ENCODE results near the gene IQCB1.
"Not testable (repeated sequence)": the region's sequence is repeated elsewhere in the genome, so short reads cannot be mapped to it uniquely, and the experiment has no call there.

Gene IQCB1
- total RNA-seq: 39.6 reads per million, percentile 63 among the genes with 10 or more reads in this experiment

- DNase-seq: peak; percentile 91
Observed at GRCh38 chr3:121834671-121835464, at the start of gene IQCB1, which contains the start of gene EAF2. TSS of gene IQCB1 (minus strand) at chr3:121835060. CDS start at chr3:121828960, 6,100 bp downstream. TSS of gene EAF2 (plus strand) at chr3:121835209. CDS start at chr3:121835286, 77 bp downstream.

DNA sequence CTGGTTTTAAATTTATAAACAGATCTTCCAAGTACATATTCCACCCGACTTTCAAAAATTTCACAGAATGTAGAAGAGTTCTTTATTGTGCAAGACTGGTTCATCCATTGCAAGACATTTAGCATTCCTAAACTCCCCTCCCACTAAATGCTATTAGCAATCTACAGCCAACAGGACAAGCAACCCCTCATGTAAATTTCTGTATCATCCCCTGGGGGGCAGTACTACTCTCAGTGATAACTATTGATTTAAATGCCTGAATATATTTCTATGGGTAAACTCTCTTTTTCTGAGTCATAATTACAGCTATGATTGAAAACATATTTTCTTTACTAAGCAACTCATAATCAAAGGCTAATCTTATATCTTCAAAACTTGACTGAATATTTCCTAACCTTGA, 48.6 kb upstream of the IQCB1 start:
- no peak for DNase-seq

DNA sequence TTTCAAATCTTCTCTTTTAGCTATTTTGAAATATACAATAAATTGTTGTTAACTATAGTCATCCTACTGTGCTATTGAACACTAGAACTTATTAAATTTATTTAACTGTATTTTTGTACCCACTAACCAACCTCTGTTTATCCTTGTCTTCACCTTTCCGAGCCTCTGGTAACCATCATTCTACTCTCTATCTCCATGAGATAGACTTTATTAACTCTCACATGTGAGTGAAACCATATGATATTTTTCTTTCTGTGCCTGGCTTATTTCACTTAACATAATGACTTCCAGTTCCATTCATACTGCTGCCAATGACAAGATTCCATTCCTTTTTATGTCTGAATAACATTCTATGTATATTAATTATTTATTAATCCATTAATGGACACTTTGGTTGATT, 43.6 kb upstream of the IQCB1 start:
- no peak for DNase-seq

- no peak for DNase-seq
Observed at GRCh38 chr3:121871430-121871829, 36.6 kb upstream of the IQCB1 start.

- DNase-seq: no peak
Observed at GRCh38 chr3:121870717-121871116, 35.9 kb upstream of the IQCB1 start.

GRCh38 chr3:121869736-121870135, 34.9 kb upstream of the IQCB1 start:
- DNase-seq: no peak

GRCh38 chr3:121863801-121864200, 28.9 kb upstream of the IQCB1 start:
- no peak for DNase-seq

DNA sequence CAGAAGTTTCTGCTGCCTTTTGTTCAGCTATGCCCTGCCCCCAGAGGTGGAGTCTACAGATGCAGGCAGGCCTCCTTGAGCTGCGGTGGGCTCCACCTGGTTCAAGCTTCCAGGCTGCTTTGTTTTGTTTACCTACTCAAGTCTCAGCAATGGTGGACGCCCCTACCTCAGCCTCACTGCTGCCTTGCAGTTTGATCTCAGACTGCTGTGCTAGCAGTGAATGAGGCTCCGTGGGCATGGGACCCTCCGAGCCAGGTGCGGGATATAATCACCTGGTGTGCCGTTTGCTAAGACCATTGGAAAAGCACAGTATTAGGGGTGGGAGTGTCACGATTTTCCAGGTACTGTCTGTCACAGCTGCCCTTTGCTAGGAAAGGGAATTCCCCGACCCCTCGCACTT, 28.4 kb upstream of the IQCB1 start:
- not testable (repeated sequence) for DNase-seq

GRCh38 chr3:121857778-121858177, 22.9 kb upstream of the IQCB1 start:
- not testable (repeated sequence) for DNase-seq

- no peak for DNase-seq
Observed at GRCh38 chr3:121855555-121855954, 20.7 kb upstream of the IQCB1 start.

- DNase-seq: no peak
Observed at GRCh38 chr3:121852256-121852655, 17.4 kb upstream of the IQCB1 start.

- DNase-seq: no peak
Observed at GRCh38 chr3:121844892-121845291, 10.0 kb upstream of the IQCB1 start.

- DNase-seq: no peak
Observed at GRCh38 chr3:121839962-121840361, 5.1 kb upstream of the IQCB1 start.

- DNase-seq: no peak
Observed at GRCh38 chr3:121836481-121836880, 1.6 kb upstream of the IQCB1 start.

DNA sequence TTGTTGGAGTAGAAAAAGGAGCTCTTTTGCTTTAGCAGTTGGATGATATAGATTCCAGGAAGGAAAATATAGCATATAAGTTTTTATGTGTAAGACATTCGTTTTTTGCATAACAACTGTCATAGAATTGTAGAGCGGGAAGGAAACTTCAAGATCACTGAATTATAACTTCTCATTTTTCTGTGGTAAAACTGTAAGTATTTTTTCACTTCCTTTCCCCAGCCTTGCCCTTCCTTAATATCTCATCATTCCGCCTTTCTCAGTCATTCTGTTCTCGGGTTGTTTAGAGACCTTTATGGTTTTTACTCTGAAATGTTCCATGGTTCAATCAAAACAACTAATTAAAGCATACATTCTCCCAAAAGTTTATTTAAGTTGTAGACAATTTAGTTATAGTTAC, 1.2 kb upstream of the IQCB1 start:
- no peak for DNase-seq

- DNase-seq: no peak
Observed at GRCh38 chr3:121835465-121835801, 573 bp upstream of the IQCB1 start.

- no peak for DNase-seq
Observed at GRCh38 chr3:121834157-121834670, 646 bp downstream of the IQCB1 start.

DNA sequence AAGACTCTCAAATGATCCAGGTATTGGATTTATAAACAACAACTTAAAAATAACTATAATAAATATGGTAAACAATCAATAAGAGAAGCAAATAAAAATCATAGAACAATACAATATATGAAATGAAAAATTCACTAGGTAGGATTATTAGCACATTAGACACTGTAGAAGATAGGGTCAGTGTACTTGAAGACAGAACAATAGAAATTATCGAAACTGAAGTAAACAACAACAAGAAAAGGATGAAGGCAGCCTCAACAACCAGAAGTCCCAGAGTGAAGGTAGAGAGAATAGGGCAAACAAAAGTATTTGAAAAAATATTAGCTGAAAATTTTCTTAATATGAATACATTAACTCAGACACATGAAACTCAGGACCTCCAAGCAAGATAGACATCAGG, 11.9 kb downstream of the IQCB1 start:
- no peak for DNase-seq

DNA sequence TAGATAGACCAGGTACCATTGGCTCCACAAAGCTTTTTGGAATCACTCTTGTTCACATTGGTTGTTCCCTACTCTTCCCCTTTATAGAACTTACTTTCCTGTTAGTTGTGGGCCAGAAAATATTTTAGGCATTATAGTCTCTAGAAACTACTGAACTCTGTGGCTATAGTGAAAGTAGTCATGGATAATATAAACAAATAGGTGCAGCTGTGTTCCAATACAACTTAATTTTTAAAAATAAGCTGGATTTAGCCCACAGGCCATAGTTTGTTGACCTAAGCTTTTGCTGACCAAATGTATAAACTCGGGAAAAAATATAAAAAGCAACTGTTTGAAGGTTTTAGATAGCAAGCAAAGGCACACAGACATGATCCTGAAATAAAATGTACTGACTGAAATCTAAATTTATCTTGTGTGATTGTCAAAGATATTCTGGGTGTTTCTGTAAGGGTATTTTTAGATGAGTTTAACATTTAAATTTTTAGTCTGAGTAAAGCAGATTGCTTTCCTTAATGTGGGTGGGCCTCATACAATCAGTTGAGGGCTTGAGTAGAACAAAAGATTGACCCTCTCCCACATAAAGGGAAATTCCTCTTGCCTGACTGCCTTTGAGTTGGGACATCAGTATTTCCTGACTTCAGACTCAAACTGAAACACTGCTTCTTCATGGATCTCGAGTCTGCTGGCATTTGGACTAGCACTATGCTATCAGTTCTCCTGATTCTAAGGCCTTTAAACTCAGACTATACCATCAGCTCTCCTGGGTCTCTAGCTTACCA, 13.2 kb downstream of the IQCB1 start:
- DNase-seq: no peak

GRCh38 chr3:121819236-121819635, 15.6 kb downstream of the IQCB1 start:
- no peak for DNase-seq

- no peak for DNase-seq
Observed at GRCh38 chr3:121818578-121818977, 16.3 kb downstream of the IQCB1 start.

DNA sequence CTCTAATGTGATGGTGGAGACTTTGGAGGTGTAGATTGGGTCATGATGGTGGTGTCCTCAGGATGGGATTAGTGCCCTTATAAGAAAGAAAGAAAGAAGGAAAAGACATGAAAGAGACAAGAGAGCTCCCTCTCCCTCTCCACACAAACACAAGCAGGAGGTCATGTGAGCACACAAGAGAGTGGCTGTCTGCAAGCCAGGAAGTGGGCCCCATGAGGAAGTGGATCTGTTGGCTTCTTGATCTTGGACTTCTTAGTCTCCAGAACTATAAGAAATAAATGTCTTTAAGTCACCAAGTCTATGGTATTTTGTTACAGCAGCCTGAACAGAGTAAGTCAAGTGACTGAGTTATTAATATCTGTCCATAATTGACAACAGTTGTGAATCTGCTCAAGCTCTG, 17.1 kb downstream of the IQCB1 start:
- no peak for DNase-seq

DNA sequence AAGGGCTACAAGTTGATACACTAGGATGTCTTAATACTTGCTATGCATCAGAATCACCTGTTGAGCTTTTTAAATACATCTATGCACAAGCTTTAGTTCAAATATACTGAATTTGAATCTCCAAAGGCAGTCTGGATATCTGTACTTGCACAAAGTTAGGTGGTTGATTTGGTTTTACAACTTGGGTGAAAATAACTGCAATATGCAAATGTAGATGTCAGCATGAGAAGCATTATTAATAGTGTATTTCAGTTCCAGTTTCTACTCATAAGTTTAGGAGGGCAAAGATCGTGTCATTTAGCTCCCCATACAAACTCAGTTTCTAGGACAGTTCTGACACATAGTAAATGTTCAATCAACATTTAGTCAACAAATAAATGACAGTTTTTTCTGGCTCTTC, 25.6 kb downstream of the IQCB1 start:
- DNase-seq: no peak

DNA sequence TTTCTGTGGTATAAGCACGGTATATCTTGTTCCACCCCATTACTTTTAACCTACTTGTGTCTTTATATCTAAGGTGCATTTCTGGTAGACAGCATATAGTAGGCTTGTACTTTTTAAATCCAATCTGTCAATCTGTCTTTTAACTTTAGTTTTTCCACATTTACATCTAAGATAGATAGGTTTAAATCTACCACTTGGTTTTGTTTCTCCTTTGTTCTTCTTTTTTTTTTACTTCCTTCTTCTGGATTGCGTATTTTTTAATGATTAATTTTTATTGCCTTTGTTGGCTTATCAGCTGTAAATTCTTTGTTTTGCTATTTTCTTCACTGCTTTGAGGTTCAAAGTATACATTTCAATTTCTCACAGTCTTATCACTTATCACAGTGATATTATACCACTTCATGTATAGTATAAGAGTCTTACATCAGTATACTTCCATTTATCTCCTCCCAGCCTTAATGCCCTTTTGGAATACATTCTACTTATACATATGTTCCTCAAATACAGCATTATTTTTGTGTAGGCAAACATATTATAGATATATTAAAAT, 31.0 kb downstream of the IQCB1 start:
- DNase-seq: no peak
